HG03108 (cell line): ENCODE results near the gene OMA1.
"Not testable (repeated sequence)": the region's sequence is repeated elsewhere in the genome, so short reads cannot be mapped to it uniquely, and the experiment has no call there.

Source experiments
- ATAC-seq: cut with Tn5 transposase; IDR thresholded peaks from one replicate; pipeline ENCODE4 v1.9.1; 2021; ENCODE audit warnings: moderate library complexity; ENCODE audit not compliant: unreplicated experiment

OMA1 gene

DNA sequence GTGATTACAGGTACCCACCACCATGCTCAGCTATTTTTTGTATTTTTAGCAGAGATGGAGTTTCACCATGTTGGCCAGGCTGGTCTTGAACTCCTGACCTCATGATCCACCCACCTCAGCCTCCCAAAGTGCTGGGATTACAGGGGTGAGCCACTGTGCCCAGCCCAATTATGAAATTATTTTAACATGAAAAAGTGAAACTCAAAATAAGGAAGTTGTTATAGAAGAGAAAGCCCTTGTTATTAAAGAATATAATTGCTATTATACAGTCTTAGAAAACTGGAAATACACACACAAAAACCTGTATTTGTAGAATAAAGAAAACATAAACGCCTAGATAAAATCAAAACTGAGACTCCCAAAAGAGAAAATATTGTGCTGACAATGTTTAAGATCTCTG is 14.7 kb downstream of the OMA1 start:
- not testable (repeated sequence) for ATAC-seq

DNA sequence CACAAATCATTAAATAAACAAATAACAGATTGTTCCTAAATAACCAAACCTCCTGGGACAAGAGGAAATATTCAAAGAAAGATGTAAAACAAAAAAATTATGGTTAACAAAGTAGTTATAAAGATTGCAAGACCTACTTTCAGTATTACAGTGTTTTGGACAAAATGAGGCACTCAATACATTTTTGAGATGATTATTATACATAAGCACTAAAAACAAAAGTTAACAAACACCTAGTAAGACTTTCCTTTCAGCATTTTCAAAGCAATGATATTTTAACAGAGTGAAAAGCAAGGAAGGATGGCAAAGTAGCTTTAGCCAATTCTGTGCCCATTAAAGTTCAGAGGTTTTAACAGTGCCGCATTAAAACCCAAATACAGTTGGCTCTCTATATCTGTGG is 17.2 kb downstream of the OMA1 start:
- ATAC-seq, result no peak

DNA sequence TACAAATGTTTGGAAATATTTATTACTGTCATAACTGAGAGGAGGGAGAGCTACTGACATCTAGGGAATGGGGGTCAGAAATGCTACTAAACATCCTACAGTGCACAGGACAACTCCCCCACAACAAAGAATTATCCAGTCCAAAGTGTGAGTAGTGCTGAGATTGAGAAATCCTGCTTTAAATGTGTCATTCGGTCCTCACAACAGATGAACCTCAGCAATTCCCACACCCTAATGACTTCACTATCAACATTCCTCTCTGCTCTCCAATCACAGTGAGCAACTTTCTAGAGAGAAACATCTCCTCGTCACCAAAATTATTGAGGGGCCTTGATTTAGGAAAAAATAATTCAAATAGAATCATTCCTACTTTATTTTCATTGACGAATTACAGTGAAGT is 18.0 kb downstream of the OMA1 start:
- no peak for ATAC-seq

DNA sequence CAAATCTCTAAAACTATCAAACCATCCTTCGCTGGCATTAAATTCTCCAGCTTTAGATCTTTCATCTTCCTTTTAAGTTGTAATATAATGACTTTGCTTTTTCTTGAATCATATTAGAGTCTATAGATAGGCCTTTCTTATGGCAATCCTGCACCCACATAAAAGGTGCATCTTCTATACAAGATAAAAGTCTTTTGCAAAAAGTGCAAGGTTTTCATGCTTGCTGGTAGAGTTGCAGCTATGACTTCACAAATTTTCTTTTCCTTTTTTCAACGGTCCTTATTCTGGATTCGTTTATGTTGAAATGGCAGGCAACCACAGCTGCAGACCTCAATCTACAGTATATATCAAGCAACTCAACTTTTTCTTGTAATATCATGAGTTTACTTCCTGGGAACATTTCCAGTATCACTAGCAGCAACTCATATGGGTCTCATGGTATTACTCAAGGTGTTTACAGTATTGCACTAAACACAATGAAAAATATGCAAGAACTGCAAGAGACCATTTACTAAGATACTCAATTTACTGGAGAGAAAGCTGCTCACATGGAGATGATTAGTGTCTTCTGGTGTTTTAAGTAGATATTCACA is 22.1 kb downstream of the OMA1 start:
- ATAC-seq, result no peak

DNA sequence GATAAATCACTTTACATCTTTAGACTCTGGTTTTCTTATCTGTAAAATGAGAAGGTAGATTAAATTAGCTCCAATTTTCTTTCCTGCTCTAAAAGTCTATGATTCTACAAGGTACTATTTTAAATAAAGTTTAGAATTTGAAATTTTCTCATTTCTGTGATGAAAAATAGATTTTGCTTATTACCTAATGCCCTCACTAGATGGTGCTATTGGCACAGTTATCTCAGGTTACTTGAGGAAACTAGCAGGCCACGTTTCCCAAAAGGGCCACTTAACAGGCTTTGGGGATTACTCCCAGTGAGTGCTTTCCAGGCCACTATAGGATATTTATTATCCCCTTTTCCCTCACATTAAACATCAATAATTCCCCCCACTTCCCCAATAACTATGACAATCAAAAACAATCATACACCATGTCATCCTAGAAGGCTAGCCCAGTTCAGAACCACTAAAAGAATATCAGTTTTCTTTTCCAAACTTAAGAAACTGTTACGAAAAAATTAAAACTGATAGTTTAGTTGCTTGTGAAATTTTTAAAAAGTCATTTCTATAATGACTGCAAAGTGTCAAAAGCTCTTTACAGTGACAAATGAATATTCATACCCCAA is 30.6 kb downstream of the OMA1 start:
- no peak for ATAC-seq

DNA sequence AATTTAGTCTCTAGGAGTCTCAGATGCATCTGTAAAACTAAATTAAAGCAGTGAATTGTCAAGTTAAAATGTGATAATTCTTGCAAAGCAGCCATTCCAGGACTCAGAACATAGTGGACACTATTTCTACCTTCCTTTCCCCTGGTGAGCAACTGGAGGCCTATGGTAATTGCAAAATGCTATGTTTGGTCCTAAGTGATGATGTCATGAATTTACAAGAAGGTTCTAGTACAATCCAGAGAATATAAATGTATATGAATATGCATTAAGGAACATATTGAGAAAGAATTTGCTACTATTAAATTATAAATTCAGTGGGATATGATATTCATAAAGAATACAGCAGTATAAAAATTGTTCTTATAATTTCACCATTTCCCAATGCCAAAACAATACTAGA is 32.6 kb downstream of the OMA1 start:
- ATAC-seq, result no peak

DNA sequence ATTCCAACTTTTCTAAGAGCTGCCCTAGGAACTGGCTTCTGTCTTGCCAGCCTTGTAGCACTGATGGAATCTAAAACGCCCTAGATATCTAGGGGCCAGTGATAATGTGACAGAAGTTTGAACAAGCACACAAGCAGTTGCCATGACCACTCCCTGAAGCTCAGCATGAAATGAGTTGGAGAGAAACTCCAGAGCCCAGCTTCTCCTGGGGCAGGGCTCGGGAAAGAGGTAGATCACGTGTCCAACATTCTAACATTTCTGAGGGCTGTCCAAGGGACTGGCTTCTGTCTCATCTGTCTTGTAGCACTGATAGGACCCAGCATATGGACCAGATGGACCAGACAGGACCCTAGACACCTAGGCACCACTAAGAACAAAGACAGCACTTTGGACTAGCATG is 37.9 kb downstream of the OMA1 start:
- no peak for ATAC-seq

DNA sequence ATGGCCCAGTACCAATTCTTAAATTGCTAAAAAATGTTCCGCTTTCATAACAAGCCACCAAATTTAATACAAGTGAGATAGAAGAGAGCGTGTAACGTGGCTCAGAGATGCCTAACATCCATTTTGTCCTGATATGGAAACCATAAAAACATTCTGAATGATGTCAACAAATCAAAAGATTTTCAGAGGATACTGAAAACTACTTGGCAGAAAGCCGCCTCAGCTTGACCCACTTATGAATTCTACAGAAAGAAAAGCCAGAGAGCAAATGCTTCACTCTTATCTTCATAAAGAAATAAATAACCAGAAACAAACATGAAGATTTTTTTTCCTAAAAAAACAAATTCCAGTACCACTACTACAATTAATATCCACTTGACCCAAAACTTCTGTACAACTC is 41.2 kb downstream of the OMA1 start:
- no peak for ATAC-seq

DNA sequence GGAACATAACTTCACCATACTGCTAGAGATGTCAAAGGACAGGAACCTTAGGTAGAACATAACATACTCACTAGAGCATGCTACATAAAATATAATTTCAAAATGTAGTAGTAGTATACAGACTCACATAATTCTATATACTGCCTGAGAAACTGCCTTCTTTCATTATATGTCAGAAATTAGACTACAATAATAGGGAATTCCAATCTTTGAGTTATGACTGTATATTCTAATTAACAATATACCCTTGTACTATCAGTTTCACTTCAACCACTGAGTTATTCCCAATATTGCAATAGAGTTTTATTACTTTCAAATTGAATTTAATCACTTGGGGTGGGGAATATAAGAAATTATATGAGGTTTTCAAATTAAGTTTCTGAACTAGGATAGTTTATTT is 44.0 kb downstream of the OMA1 start:
- ATAC-seq, result no peak

DNA sequence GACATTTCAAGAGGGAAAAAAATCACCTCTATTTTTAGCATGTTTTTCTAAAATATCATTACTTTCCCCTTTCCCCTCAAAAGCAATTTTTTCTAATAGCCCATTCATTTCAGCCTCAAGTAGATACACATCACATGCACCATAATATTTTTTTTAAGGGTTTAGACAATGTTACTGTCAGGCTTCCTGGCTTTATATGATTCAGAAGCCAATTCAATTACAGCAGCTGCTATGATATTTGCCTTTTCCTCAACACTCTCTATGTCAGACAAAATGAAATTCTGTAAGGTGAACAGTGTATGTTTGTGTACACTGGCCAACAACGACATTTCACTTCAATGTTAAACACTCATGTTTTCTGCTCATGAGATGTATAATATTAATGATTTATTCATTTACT is 46.5 kb downstream of the OMA1 start:
- ATAC-seq, result no peak

DNA sequence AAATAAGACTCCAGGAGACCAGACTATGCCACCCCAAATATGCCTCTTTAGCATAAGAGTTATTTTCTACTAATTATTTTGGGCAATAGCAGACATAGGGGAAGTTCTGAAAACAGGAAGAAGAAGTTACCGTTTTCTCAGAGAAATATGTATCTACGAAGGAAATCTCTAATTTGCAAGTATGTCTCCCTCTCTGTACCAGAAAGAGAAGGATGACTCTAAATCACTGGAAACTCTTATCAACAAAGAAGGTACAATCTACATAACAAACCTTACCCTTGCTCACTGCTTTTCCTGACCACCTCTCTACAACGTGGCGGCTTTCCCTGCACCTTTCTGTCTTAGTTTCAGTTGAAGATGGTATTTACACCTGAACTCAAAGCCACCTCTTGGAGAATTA is 49.0 kb downstream of the OMA1 start:
- no peak for ATAC-seq

DNA sequence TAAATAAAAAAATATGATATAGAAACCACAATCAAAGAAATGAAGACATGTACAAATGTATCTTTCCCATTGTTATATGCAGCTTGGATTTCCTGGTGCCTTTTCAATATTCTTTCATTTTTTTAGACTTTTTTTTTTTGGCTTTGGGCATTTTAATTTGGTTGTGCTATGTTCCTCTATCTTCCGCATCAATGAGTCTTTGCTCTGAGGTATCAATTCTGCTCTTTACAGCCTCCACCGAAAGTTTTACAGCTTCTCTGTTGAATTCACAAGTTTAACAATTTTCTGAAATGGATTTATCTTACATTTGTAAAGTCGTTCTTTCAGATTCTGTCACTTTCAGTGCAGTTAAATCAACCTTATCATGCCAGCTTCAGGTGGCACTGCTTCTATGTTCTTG is 50.5 kb downstream of the OMA1 start:
- no peak for ATAC-seq

DNA sequence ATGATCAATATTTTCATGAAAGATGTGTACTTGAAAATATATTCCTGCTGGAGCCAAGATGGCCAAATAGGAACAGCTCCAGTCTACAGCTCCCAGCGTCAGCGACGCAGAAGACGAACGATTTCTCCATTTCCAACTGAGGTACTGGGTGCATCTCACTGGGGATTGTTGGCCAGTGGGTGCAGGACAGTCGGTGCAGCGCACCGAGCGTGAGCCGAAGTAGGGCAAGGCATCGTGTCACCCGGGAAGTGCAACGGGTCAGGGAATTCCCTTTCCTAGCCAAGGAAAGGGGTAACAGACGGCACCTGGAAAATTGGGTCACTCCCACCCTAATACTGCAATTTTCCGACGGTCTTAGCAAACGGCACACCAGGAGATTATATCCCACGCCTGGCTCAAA is 57.6 kb downstream of the OMA1 start:
- ATAC-seq, result not testable (repeated sequence)

DNA sequence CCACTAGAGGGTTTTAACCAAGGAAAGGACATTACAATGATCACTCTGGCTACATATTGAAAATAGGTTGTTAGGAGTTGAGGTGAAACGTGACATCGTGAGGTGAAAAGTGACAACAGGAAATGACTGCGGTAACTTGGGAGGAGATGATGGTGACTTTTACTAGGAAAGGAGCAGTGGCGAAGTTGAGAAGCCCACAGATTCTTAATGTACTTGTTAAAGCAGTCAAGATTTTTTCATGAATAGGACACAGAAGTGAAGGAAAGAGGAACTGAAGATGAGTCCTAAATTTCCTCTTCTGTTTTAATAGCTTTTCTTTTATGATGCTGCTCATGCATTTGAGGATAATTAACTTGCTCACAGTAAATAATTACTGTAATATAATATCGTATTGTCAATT is 59.5 kb downstream of the OMA1 start:
- no peak for ATAC-seq

DNA sequence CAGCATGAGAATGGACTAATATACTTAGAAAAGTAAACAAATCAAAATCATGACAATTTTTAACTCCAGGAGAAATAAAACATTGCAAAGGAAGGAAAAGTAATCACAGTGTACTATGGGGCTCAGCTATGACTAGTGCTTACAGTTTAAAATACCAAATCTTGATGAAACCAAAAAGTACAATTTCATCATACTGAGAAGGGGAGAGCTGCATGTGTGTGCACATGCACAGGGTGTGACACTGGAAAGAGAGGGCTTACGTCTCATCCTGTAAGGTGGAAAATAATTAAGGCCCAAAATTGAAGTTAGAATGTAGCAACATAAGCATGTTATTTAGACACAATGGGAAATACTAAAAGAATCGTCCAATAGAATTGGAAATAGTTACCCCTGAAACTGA is 64.6 kb downstream of the OMA1 start:
- no peak for ATAC-seq

DNA sequence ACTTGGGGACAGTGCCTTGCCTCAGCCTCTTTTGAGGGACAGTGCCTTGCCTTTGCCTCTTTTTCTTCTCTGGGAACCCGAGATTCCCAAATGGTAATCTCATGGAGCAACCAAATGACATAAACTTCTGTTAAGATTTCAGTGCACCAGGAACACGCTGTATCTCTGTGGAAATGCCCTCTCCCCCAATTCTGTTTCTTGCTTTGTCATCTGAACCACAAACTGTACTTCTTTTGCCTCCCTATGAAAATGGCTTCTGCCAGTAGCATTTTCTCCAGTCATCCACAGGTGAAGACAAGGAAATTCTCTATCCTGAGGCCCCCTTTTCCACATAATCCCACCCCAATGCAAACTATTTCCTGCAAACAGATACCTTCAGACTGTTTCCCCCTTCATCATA is 66.3 kb downstream of the OMA1 start:
- ATAC-seq, result no peak

DNA sequence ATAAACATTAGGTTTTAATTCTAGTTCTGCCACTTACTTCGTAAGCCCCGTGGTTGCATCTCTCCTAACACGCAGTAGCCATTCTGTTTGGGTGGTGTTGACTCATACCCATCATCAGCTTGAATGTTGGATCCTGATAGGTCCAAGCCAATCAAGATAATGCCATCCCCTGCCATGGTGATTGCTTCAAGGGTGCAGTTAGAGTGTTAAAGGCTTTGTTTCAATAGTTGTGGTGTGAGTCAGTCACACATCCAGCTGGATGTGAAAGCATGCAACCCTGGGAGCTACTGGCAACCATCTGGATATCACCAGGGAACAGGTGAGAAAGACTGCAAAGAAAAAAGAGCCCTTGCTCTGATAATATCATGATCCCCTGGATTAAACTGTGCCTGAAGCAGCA is 69.1 kb downstream of the OMA1 start:
- ATAC-seq, result no peak

DNA sequence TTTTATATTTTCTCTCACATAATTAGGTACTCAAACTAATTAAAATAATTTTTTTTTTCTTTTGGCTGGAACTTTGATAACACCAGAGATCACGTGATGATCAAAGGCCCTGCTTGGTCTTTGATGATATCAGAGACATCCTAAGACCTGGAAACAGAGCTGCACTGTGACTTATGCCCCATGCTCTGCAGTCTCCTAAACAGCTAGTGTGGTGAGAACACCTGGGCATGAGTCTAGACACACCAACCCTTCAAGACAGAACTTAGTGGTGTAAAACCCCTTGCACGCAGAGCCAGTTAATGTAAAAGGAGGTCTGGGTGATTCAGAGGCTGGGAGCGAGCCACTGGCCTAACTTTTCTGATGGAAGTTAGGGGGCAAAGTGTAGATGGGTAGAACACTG is 70.3 kb downstream of the OMA1 start:
- no peak for ATAC-seq

DNA sequence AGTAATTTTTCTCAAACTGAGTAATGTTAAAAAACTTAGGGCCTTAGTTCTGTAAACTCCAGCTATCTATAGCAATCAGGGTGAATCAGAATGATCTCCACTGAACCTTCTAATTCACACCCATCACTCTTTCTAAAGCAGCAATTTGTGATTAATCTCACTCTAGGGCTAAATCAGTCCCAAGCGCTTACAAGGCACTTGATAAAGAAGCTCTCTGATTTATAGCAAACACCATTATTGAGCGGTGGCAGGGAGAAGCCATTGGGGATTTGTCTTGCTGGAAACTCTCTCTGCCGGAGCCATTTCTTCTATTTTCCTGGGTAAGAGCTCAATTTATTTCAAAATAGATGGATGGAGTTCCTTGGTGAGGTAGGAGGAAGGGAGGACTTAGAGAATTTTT is 77.0 kb downstream of the OMA1 start:
- no peak for ATAC-seq

DNA sequence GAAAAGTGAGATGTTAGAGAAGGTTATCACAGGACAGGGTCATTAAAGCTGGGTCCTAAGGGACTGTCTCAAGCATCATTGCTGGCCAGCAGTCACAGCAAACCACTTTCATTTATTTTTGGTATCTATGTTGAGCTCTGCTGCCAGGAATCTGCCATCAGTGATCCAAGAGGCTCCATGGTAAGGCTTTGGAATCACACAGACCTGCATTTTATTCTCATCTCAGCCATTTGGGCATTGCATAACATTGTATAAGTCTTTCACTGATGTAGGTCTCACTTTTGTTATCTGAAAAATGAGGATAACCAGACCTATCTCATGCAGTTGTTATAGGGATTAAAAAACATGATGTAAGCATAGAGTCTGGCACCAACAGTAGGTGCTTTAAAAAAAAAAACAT is 77.5 kb downstream of the OMA1 start:
- ATAC-seq, result no peak

DNA sequence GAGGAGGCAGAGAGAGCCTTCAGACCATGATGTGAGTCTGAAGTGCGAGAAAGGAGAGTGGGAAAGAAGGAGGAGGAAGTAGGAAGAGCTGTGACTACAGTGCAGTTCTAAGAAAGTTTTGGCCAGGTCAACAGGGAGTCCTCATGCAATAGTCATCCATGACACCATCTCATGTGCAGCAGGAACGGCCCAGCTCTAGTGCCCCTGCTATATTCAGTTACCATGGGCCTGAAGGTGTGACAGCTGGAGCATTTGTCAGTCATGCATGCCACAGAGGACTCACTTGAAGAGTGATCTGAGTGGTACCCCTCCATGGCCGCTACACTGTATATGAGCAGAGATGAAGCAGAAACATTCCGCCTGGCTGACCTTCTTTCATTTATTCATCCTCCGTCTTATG is 77.9 kb downstream of the OMA1 start:
- no peak for ATAC-seq

DNA sequence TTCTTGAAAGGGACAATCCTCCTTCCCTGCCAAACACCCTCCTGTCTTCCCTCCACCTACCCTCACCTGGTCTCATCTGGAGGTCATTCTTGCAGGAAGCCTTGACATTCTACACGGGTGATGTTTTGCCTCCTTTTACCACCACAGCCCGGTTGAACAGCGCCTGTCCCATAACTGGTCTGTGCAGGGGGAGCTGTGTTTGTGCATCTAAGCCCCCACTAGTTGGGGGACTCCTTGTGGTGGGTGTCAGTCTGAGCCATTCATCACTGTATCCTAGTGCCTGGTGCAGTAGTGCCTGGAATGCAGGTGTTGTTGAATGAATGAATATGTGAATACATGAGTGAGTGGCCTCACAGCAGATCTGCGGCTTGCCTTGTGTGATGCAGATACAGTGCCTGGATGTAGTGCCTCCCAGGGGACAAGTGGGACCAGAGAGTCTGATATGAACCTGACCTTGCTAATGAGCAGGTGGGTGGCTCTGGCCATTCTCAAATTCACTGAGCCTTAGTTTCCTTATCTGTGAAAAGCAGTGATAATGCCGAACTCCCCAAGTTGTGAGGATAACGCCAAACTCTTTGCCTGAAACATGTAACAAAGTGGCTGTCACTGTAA is 79.8 kb downstream of the OMA1 start:
- no peak for ATAC-seq
